COLO668 (cell line): ENCODE measurements around the gene BTRC.
"Not testable (repeated sequence)": the region's sequence is repeated elsewhere in the genome, so short reads cannot be mapped to it uniquely, and the experiment has no call there.

Experiments
- DNase-seq: peaks from one replicate; lab custom pipeline; 2025; ENCODE audit not compliant: unreplicated experiment; lab: John Stamatoyannopoulos, UW

Gene BTRC

DNA sequence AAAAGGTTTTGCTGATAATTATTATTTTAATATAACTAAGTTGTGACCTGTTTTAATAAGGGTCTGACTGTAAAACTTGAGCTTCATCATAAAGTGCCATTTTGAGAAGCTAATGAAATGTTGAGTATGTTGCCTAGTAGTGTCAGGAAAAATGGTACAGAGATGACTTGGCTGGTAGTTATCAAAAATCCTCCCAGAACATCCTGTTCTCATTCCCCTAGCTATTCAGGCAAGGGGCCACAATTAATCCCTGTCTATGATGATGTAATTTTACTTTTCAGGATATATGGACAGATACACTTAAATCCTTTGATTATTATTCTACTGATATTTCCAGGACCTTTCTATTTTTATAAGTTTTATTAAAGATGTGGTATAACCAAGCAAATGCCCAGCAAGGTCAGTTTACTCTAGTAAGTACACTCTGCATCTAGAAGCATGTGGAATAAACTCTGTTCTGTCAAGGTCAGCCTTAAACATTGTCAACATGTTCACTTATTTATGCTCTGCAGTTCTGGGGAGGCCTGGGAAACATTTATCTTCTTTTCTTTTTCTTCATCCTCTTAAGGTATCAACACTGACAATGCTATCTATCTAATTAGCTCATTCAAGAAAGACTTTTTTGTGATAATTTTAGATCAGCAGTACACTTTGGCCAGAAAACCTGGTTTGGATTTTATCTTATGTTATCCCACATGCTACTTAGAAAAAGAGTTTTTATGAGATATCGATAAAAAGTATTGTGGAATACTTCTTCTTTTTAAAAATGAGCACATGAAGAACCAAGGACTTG lies 32.1 kb downstream of the BTRC start:
- DNase-seq: no peak

DNA sequence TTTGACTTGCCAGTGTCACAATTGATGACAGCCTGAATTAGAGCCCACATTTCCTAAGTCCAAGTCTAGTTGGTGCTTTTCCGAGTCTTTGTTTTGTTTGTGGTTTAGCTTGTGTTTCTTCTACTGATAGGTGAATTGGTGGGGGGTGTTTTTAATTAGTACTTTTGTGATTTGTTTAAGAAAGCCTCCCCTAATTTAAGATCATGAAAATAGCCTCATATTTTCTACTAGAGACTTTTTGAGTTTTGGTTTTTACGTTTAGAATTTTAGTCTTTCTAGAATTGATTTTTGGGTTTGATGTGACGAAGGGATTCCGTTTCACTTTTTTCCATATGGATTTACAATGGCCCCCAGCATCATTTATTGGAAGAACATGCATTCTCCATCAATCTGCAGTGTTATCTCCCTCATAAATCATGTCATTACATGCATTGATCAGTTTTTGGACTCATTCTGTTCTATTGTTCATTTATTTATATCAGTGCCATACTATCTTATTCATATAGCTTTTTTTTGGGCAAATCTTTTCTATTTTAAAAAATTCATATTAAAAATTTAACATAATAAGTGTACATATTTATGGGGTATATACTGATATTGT lies 32.8 kb downstream of the BTRC start:
- no peak for DNase-seq

DNA sequence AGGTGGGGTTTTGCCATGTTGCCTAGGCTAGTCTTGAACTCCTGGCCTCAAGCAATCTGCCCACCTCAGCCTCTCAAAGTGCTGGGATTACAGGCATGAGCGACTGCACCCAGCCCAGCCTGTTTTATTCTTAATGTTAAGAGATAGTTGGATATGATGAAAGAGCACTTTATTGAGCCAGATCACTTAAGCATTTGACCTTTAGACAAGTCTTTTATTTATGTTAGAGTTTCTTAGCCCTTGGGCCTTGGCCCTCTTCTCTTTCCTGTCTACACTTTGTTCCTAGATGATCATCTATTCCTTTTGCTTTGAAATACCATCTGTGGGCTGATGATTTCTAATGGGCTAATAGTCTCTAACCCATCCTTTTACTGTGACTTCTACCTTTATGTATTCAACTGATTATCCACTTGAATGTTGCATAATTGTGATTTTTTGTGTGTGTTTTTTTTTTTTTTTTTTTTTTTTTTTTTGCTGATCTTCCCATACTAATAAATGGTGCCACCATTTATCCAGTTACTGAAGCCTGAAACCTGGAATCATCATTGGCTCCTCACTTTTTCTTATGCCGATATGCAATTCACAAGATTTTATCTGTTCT lies 34.8 kb downstream of the BTRC start:
- DNase-seq: no peak

DNA sequence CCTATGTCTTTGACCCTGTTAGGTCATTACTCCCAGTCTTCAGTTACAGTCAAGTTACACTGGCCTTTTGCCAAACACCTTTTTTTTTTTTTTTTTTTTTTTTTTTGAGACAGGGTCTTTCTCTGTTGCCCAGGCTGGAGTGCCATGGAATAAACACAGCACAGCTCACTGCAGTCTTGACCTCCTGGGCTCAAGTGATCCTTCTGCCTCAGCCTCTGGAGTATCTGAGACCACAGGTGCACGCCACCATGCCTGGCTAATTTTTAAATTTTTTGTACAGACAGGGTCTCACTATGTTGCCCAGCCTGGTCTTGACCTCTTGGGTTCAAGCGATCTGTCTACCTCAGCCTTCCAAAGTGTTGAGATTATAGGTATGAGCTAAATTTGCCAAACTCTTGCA lies 35.6 kb downstream of the BTRC start:
- not testable (repeated sequence) for DNase-seq

DNA sequence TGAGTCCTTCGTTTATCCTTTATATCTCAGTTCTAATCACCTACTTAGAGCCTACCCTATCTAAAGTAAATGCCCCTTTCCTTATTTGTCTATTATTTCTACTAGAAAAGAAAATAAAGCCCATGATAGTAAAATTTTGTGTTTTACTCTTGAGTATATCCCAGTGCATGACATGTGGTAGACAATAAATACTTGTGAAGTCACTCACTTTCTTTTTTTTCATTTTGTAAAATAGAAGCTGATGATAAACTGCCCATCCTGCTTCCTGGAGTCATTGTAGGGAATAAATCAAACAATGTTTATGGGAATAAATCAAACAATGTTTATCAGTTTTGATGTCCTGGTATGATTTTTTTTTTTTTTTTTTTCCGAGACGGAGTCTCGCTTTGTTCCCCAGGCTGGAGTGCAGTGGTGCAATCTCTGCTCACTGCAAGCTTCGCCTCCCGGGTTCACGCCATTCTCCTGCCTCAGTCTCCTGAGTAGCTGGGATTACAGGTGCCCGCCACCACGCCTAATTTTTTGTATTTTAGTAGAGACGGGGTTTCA lies 36.1 kb downstream of the BTRC start:
- no peak for DNase-seq

DNA sequence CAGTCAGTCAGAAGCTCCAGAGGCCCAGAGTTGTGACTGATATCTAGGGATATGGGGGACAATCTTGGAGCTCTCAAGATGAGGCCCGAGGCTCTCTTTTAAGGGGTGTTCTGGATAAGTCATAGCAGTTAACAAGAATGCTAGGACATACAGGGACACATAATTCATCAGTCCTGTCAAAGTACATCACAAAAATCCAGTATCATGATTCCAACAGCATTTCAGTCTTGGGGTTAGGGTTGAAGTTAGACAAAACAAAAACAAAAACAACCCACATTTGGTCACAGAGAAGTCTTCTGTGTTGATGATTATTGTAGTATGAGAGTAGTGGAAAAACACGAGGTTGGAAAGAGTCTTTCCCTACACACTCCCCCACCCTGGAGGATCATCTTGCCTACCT lies 39.4 kb downstream of the BTRC start:
- no peak for DNase-seq

DNA sequence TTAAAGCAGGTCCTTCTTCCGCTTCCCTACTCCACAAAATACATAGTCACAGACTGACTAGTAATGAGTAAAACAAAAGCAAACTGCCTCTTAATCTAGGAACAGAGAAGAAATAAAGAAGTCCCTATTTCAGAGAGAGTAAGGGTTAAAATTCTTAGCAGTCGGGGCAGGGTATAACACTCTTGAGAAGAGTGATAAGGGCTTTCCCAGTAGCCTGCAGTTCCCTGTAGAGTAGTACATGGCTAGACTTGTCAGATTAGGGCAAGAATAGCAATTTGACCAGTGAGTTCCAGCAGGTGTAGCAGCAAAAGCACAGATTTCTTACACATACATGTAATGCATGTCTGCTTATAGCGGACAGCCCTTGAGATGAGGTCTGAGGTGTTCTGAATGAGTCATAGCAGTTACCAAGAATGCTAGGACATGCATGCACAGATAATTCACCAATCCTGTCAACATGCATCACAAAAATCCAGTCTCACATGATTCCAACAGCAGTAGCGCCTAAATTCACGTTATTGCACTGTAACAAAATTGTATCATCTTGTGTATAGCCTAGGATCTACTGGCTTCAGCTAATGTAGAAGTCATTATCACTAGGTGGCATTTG lies 40.7 kb downstream of the BTRC start:
- DNase-seq: no peak

DNA sequence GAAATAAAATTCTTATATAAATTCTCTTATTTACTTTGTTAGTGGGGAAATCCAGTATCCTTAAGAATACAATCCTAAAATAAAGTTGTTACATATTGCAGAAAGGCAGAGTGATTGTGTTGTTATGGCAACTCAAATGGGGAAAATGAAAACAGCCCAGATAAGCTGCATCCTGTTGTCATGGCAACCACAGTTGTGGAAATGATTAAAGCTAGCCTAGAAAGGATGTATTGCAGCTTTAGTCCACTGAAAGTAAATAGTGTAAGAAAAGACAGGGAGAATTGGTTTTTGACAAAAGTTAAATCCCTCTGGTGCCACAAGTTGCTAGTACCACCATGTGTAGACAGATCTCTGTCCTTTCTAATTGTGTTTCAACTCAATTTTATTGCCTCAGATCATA lies 43.2 kb downstream of the BTRC start:
- no peak for DNase-seq

DNA sequence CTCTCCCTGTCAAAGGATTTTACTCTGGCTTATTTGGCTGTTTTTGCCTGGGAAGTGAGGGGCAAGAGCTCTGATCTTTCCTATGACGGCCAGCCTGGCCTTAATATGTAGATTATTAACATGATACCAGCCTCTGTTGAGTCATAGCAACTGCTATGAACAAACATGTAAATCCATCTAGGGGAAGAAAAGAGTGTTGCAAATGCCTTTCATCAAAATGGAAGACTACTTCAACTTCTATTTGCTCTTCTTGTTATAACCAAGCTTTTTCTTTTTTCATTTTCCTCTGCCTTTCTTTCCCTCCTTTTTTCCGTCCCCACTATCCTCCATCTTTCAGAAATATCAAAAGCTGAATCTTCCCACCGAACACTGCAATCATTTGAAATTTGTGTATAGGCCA lies 46.6 kb downstream of the BTRC start:
- no peak for DNase-seq

DNA sequence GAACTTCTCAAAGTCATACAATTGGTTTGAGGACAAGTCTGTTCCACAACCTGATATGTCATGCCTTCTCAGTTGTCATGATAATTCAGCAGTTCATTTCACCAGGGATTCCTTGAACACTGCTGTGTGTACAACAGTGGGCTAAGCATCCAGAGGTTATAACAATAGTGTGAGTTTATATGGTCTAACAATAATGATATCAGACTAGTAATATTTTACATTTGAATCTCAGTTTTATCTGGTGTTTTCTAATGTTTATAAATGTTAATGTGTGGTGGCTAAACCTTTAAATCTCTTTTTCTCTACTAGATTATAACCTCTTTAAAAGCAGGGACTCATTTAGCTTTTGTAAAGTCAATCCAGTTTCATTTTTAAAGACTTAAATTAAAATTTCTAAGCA lies 48.7 kb downstream of the BTRC start:
- DNase-seq: no peak

DNA sequence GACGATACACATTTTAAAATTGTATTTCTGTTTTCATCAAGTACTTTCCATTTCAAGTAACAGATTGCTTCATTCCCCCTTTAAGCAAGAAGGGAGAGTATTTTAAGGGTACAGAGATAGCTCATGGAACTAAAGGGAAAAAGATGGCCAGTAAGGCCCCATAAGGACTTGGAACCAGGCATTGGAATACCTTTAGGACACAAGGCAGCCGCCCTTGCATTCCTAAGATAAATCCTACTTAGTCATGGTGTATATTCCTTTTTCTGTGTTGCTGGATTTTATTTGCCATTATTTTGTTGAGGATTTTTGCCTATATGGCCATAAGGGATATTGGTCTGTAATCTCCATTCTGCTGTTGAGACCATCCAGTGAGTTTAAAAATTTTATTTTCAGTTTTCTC lies 49.2 kb downstream of the BTRC start:
- no peak for DNase-seq

DNA sequence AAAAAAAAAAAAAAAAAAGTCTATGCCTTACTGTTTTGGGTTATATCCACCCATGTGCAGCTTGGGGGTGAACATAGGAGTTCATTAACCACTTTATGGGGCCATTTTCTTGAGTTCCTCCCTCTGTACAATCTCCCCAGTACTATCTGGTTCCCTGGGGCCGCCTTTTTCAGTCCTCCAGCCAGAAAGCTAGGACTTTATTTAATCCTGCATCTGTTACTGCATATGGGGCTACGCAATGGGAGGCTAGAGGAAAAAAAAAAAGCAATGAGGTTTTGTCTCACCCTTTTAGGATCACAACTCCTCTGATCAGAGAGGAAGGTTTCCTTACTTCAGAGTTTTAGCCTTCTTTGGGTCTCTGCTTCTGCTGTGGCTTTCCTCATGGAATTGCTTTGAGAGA lies 51.0 kb downstream of the BTRC start:
- DNase-seq: no peak

DNA sequence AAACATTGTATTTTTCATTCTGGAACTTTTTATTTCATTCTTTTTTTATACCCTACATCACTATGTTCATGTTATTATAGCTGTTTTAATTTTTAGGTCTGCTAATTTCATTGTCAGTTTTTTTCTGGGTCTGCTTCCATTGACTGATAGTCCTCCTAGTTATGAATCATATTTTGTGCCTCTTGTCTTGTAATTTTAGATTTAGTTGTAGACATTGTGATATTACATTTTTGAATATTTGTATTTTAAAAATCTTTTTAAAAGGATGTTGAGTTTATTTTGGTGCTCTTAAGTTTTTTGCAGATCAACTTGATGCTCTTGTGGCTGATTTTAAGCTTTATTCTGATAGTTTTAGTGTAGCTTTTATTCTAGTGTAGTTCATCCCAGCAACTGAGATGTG lies 57.6 kb downstream of the BTRC start:
- DNase-seq: no peak

DNA sequence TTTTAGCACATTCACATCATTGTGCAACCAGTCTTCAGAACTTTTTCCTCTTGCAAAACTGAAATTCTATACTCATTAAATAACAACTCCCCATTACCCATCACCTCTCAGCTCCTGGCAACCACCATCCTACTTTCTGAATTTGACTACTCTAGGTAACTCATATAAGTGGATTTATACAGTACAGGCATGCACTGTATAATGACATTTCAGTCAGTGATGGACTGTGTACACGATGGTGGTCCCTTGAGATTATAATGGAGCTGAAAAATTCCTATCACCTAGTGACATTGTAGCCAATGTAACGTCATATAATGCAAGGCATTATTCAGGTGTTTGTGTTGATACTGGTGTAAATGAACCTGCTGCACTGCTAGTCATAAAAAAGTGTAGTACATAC lies 60.1 kb downstream of the BTRC start:
- DNase-seq: no peak

DNA sequence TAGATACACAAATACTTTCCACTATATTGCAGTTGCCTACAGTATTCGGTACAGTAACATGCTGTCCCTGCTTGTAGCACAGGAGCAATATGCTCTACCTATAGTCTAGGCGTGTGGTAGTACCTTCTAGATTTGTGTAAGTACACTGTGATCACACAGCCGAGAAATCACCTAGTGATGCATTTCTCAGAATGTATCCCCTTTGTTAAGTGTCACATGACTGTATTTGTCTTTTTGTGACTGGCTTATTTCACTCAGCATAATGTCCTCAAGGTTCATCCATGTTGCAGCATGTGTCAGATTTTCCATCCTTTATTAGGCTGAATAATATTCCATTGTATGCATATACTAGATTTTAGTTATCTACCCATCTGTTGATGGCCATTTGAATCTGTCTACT lies 61.9 kb downstream of the BTRC start:
- no peak for DNase-seq

DNA sequence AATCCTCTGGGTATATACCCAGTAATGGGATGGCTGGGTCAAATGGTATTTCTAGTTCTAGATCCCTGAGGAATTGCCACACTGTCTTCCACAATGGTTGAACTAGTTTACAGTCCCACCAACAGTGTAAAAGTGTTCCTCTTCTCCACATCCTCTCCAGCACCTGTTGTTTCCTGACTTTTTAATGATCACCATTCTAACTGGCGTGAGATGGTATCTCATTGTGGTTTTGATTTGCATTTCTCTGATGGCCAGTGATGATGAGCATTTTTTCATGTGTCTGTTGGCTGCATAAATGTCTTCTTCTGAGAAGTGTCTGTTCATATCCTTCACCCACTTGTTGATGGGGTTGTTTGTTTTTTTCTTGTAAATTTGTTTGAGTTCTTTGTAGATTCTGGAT lies 68.0 kb downstream of the BTRC start:
- DNase-seq: not testable (repeated sequence)

DNA sequence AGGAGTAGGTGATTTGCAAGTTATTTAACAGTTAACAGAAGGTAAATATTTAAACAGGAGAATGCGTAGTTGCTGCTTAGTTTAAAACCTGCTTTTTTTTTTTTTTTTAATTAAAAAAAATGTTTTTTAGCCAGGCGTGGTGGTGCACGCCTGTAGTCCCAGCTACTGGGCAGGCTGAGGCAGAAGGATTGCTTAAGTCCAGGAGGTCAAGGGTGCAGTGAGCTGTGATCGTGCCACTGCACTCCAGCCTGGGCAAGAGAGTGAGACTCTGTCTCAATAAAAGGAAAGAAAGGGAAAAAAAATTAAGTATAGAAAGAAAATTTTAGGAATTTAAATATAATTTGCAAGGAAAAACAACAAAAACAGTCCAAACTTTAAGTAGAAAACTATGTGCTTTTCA lies 71.6 kb downstream of the BTRC start:
- no peak for DNase-seq

DNA sequence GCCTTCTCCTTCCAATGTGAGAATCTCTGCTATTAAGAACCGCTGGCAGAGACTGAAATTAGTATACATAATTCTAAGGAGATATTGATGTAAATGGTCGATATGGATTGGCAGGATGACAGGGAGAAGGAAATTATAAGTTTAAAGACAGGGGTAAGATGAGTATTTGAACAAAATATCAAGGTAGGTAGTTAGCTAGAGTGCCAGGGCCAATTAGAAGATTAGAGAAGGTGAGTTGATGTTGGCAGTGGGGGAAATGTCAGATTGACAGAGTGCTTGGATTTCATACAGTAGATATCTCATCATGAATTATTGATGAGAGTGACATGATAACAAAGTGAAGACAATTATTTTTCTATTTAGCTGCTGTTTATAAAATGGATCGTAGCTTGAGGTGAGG lies 74.1 kb downstream of the BTRC start:
- no peak for DNase-seq

DNA sequence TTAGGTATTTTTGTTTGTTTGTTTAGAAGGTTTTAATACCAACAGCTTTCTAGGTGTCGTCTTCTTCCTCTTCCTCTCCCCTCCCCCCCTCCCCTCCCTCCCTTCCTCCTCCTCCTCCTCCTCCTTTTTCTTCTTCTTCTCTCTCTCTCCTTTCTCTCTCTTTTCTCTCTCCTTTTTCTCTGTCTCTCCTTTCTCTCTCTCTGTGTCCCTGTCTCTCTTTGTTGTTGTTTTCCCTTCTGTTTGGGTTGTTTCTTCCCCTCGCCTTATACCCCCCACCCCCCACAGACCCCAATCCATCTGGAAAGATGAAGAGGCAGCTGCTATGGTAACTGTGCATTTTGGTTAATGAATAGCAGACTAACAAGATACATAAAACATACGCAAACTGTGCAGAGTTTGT lies 75.5 kb downstream of the BTRC start:
- no peak for DNase-seq

DNA sequence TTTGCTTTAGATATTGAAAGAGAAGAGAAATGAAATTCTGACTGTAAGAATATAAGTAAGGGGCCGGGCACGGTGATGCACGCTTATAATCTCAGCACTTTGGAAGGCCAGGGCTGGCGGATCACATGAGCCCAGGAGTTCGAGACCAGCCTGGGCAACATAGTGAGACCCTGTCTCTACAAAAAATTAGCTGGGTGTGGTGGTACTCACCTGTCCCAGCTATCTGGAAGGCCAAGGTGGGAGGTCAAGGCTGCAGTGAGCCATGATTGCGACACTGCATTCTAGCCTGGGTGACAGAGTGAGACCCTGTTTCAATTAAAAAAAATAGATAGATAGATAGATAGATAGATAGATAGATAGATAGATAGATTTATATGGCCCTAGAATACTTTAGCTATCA lies 82.3 kb downstream of the BTRC start:
- DNase-seq: no peak

DNA sequence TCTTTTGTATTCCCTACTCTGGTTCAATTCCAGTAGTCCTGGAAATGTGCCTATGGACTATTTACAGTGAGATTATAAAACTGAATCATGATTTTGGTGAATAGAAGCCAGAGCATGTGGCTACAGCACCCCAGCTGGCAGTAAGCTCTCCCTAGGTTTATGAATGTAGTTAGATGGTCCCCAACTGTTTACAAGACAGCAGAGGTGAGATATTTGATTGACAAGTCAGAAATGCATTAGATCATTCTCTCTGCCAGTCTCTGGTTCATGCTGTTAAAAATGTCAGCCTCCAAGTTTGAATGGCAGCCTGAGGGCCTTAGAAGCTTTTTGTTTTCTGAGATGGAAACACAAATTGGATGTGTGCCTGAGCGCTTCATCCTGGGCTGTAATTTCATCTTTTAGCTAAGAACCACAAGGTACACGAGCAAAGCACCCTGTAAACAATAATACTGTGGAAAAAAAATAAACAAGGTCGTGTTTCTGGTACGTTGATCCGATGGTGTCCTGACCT lies 85.0 kb downstream of the BTRC start:
- no peak for DNase-seq
